ENCODE data around the gene SYNPO.
A peak's percentile ranks its signal among the peaks of the same experiment; 100 is the strongest.

The SYNPO gene

DNA sequence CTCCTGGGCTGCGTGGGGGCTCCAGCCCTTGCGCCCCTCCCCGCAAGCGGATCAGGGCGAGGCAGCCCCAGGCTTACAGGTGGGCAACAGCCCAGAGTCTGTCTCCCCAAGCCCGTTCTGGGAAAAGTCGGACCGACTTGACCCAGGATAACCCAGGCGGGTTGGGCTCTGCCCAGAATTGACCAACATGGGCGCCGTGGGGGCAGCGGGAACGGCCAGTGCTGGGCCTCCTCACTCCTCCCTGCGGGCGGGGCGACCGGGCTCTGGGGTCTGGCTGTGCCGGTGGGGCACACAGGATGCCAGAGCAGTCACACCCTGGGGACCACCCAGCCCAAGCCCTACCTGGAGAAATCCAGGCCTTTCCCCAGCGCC is 15.3 kb upstream of the SYNPO start:
- Histone ChIP-seq H2BK5ac (ENCODE audit: low read depth, low read length, poor library complexity) (no peak overlapping the region), H3K36me3 (ENCODE audit: control insufficient read depth in 1 of 2, insufficient read depth in 2 of 2, low read length in 2 of 2) (no peaks in the 10 kb centered on the region), H2AK5ac (ENCODE audit: low read length) (peak overlapping the region; percentile 78), H3K27me3 (ENCODE audit: insufficient read depth, low read length) (peaks cover 7% of the 10 kb centered on the region), H3K9me3 (ENCODE audit: insufficient read depth, low read depth, low read length) (no peaks in the 10 kb centered on the region), H3K4ac (ENCODE audit: low read depth, low read length) (peak overlapping the region; percentile 0), H4K91ac (ENCODE audit: low read depth, low read length) (peak overlapping the region; percentile 72), H3K79me1 (ENCODE audit: low read length) (peaks cover 10% of the 10 kb centered on the region), H3K4me1 (ENCODE audit: control insufficient read depth in 1 of 2, insufficient read depth in 2 of 2, low read length in 2 of 2) (peaks cover 11 to 16% of the 10 kb centered on the region in 2 experiments), H4K8ac (ENCODE audit: low read depth, low read length) (peak overlapping the region; percentile 82), H2AFZ (ENCODE audit: insufficient read depth, low read length, poor library complexity) (peak overlapping the region; percentile 4), H3K9ac (ENCODE audit: low read length) (no peak overlapping the region), H4K12ac (ENCODE audit: low read depth, low read length) (no peak overlapping the region), H3K14ac (ENCODE audit: low read length) (peak overlapping the region; percentile 95), H3K4me3 (ENCODE audit: low read depth, low read length) (peak overlapping the region; percentile 73), H2BK120ac (ENCODE audit: insufficient read depth, low read length, poor library complexity) (peak overlapping the region; percentile 34), H3K27ac (ENCODE audit: low read depth, low read length) (no peak overlapping the region), H3K4me2 (ENCODE audit: low read length) (peak overlapping the region; percentile 86), H3K79me2 (ENCODE audit: control insufficient read depth, insufficient read depth, low read length, poor library complexity) (peaks cover 3% of the 10 kb centered on the region), H3K18ac (ENCODE audit: low read length) (peak overlapping the region; percentile 40), H2BK12ac (ENCODE audit: low read length) (peak overlapping the region; percentile 20), H3K23ac (ENCODE audit: low read length) (no peak overlapping the region)
- no CpG with 5 or more reads among the region's 19 CpGs for WGBS (ENCODE audit: extremely low coverage, insufficient coverage, insufficient read length)
- no peak for DNase-seq

DNA sequence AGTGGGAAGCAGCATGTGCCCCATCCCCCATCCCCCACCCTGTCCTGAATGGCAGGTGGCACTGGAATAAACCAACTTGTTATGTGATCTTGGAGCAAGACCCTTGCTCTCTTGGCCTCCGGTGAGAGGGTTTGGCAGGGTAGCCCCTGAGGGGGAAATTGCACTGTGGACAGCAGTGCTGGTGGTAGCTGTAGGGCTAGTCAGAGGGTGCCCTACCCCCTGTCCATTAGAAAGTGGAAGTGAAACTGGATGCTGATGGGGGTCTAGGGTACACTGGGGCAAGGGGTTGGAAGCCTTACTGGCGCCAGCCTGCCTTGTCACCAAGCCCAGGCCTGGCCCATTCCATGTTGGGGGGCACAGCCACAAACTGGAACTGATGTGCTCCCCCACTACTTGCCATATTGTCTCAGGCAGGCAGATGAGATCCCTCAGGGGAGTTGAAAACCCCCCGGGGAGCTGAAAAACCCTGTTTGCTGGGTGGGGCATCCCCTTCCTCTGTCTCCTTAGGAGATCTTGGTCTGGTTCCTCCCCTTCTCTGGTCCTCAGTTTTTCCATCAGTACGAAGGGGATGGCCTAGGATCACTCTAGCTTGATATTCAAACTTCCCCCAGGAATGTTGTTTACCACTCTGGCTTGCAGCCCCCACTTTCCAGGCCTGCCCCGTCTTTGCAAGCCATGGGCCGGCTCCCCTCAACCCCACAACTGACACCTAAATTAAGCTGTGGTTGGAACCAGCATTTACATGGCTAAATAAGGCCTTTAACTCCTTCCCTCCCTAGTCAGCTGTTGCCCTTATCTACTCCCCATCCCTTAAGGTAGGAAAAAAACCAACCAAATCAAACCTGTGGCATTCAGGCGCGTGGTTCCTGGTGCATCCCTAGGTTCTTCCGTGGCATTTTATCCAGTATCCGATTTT is 14.4 kb upstream of the SYNPO start:
- Histone ChIP-seq H2BK12ac (ENCODE audit: low read length) (no peak overlapping the region), H4K8ac (ENCODE audit: low read depth, low read length) (no peak overlapping the region), H4K91ac (ENCODE audit: low read depth, low read length) (no peak overlapping the region), H2BK5ac (ENCODE audit: low read depth, low read length, poor library complexity) (no peak overlapping the region), H2AK5ac (ENCODE audit: low read length) (no peak overlapping the region), H3K23ac (ENCODE audit: low read length) (no peak overlapping the region), H4K12ac (ENCODE audit: low read depth, low read length) (no peak overlapping the region), H3K4me1 (ENCODE audit: control insufficient read depth in 1 of 2, insufficient read depth in 2 of 2, low read length in 2 of 2) (peaks cover 18 to 23% of the 10 kb centered on the region in 2 experiments), H3K14ac (ENCODE audit: low read length) (no peak overlapping the region), H2AFZ (ENCODE audit: insufficient read depth, low read length, poor library complexity) (no peak overlapping the region), H3K27me3 (ENCODE audit: insufficient read depth, low read length) (peaks cover 7% of the 10 kb centered on the region), H3K4me2 (ENCODE audit: low read length) (no peak overlapping the region), H3K9ac (ENCODE audit: low read length) (no peak overlapping the region), H3K18ac (ENCODE audit: low read length) (no peak overlapping the region), H2BK120ac (ENCODE audit: insufficient read depth, low read length, poor library complexity) (no peak overlapping the region), H3K79me1 (ENCODE audit: low read length) (peaks cover 16% of the 10 kb centered on the region), H3K4ac (ENCODE audit: low read depth, low read length) (no peak overlapping the region), H3K79me2 (ENCODE audit: control insufficient read depth, insufficient read depth, low read length, poor library complexity) (peaks cover 3% of the 10 kb centered on the region), H3K36me3 (ENCODE audit: control insufficient read depth in 1 of 2, insufficient read depth in 2 of 2, low read length in 2 of 2) (no peaks in the 10 kb centered on the region), H3K4me3 (ENCODE audit: low read depth, low read length) (no peak overlapping the region), H3K27ac (ENCODE audit: low read depth, low read length) (no peak overlapping the region), H3K9me3 (ENCODE audit: insufficient read depth, low read depth, low read length) (no peaks in the 10 kb centered on the region)
- WGBS (ENCODE audit: extremely low coverage, insufficient coverage, insufficient read length) = no CpG with 5 or more reads among the region's 10 CpGs
- DNase-seq = no peak

DNA sequence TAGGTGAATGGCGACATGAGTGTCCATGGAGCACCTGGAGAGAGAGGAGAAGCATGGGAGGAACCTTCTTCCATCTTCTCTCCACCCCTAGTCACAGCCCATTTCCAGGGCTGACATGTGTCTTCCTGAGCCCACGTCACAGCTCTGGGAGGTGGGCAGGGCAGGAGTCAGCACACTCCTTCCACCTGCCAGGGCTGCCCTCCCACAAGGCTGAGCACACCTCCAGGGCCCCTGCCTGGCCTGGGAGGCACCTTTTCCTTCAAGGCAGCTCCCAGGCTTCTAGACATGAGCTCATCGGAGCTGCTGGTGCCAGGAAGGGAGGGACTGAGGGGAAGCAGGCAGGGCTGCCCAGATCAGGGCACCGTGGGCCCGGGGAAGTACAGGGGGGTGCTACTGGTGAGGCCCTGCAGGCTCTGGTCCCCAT is 13.6 kb upstream of the SYNPO start:
- H3K23ac ChIP-seq (ENCODE audit: low read length) = no peak overlapping the region
- no peak overlapping the region for H2BK120ac ChIP-seq (ENCODE audit: insufficient read depth, low read length, poor library complexity)
- no peak overlapping the region for H3K4ac ChIP-seq (ENCODE audit: low read depth, low read length)
- H2BK5ac ChIP-seq (ENCODE audit: low read depth, low read length, poor library complexity) = no peak overlapping the region
- H3K36me3 ChIP-seq (ENCODE audit: control insufficient read depth in 1 of 2, insufficient read depth in 2 of 2, low read length in 2 of 2) = no peaks in the 10 kb centered on the region
- peaks cover 3% of the 10 kb centered on the region for H3K79me2 ChIP-seq (ENCODE audit: control insufficient read depth, insufficient read depth, low read length, poor library complexity)
- H3K4me3 ChIP-seq (ENCODE audit: low read depth, low read length) = no peak overlapping the region
- no peak overlapping the region for H3K9ac ChIP-seq (ENCODE audit: low read length)
- H2BK12ac ChIP-seq (ENCODE audit: low read length) = peak overlapping the region; percentile 8
- H3K4me1 ChIP-seq (ENCODE audit: control insufficient read depth in 1 of 2, insufficient read depth in 2 of 2, low read length in 2 of 2) = peaks cover 21 to 28% of the 10 kb centered on the region in 2 experiments
- H4K91ac ChIP-seq (ENCODE audit: low read depth, low read length) = no peak overlapping the region
- H3K4me2 ChIP-seq (ENCODE audit: low read length) = no peak overlapping the region
- H2AFZ ChIP-seq (ENCODE audit: insufficient read depth, low read length, poor library complexity) = no peak overlapping the region
- no CpG with 5 or more reads among the region's 5 CpGs for WGBS (ENCODE audit: extremely low coverage, insufficient coverage, insufficient read length)
- no peak overlapping the region for H4K8ac ChIP-seq (ENCODE audit: low read depth, low read length)
- H3K79me1 ChIP-seq (ENCODE audit: low read length) = peaks cover 20% of the 10 kb centered on the region
- H3K27ac ChIP-seq (ENCODE audit: low read depth, low read length) = no peak overlapping the region
- H2AK5ac ChIP-seq (ENCODE audit: low read length) = peak overlapping the region; percentile 45
- peak overlapping the region; percentile 41 for H3K14ac ChIP-seq (ENCODE audit: low read length)
- peaks cover 7% of the 10 kb centered on the region for H3K27me3 ChIP-seq (ENCODE audit: insufficient read depth, low read length)
- no peaks in the 10 kb centered on the region for H3K9me3 ChIP-seq (ENCODE audit: insufficient read depth, low read depth, low read length)
- peak; percentile 73 to 81 for DNase-seq
- no peak overlapping the region for H4K12ac ChIP-seq (ENCODE audit: low read depth, low read length)
- H3K18ac ChIP-seq (ENCODE audit: low read length) = peak overlapping the region; percentile 20

DNA sequence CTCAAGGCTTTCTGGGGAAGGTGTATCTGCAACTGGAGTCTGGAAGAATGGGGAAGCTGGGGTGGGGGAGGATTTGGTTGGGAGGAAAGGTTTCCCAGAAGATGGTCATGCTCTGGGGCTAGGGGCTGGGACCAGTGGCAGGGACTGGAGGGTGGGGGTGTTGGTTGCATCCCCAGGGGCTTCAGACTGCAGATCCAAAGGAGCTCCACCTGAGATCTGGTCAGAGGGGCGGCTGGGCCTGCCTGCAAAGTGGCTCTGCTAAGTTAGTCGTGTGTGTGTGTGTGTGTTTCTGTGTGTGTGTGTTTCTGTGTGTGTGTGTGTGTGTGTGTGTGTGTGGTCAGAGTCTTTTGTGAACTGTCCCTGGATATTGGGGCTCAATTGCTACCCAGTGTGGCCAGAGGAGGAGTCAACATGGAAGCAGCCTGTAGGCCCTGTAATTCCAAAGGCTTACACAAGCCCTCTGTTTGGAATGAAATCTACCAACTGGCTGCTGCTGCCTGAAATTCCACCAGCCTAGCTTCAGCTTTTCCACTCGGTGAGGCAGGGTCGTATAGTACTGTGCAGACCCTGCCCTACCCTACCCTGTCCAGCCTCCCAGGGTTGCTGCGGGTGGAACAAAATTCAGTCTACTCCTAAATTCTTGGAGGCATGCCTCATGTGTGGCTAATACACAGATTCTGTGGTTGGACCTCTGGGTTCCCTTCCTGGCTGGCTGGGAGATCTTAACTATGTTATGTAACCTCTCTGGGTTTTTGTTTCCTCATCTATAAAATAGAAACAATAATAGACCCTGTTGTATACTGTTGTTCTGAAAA is 12.5 kb upstream of the SYNPO start:
- Histone ChIP-seq H2BK5ac (ENCODE audit: low read depth, low read length, poor library complexity) (no peak overlapping the region), H3K9ac (ENCODE audit: low read length) (no peak overlapping the region), H4K8ac (ENCODE audit: low read depth, low read length) (no peak overlapping the region), H2AK5ac (ENCODE audit: low read length) (no peak overlapping the region), H3K4me3 (ENCODE audit: low read depth, low read length) (no peak overlapping the region), H3K27me3 (ENCODE audit: insufficient read depth, low read length) (peaks cover 7% of the 10 kb centered on the region), H4K12ac (ENCODE audit: low read depth, low read length) (no peak overlapping the region), H2BK120ac (ENCODE audit: insufficient read depth, low read length, poor library complexity) (no peak overlapping the region), H3K4me1 (ENCODE audit: control insufficient read depth in 1 of 2, insufficient read depth in 2 of 2, low read length in 2 of 2) (peaks cover 21 to 28% of the 10 kb centered on the region in 2 experiments), H3K79me1 (ENCODE audit: low read length) (peaks cover 20% of the 10 kb centered on the region), H2BK12ac (ENCODE audit: low read length) (peak overlapping the region; percentile 34), H3K14ac (ENCODE audit: low read length) (no peak overlapping the region), H3K4me2 (ENCODE audit: low read length) (no peak overlapping the region), H3K9me3 (ENCODE audit: insufficient read depth, low read depth, low read length) (no peaks in the 10 kb centered on the region), H3K79me2 (ENCODE audit: control insufficient read depth, insufficient read depth, low read length, poor library complexity) (peaks cover 3% of the 10 kb centered on the region), H4K91ac (ENCODE audit: low read depth, low read length) (no peak overlapping the region), H3K4ac (ENCODE audit: low read depth, low read length) (no peak overlapping the region), H3K23ac (ENCODE audit: low read length) (no peak overlapping the region), H3K27ac (ENCODE audit: low read depth, low read length) (peak overlapping the region; percentile 20), H2AFZ (ENCODE audit: insufficient read depth, low read length, poor library complexity) (no peak overlapping the region), H3K18ac (ENCODE audit: low read length) (peak overlapping the region; percentile 23), H3K36me3 (ENCODE audit: control insufficient read depth in 1 of 2, insufficient read depth in 2 of 2, low read length in 2 of 2) (no peaks in the 10 kb centered on the region)
- peak; percentile 89 to 92 for DNase-seq
- no CpG with 5 or more reads among the region's 5 CpGs for WGBS (ENCODE audit: extremely low coverage, insufficient coverage, insufficient read length)

All from trophoblast cell (in vitro differentiated cells and primary cell).